GM19372 (cell line): Measurements from ENCODE around the gene MYH11.
"Not testable (repeated sequence)": the region's sequence is repeated elsewhere in the genome, so short reads cannot be mapped to it uniquely, and the experiment has no call there.

Experiments
- ATAC-seq: cut with Tn5 transposase; IDR thresholded peaks from one replicate; pipeline ENCODE4 v1.9.1; 2021; ENCODE audit warnings: mild to moderate bottlenecking, low read depth, moderate library complexity; ENCODE audit not compliant: unreplicated experiment

The MYH11 gene

GRCh38 chr16:15726715-15727114 lies 130.1 kb downstream of the MYH11 start:
- ATAC-seq: no peak

GRCh38 chr16:15725641-15726240 lies 131.1 kb downstream of the MYH11 start:
- no peak for ATAC-seq

DNA sequence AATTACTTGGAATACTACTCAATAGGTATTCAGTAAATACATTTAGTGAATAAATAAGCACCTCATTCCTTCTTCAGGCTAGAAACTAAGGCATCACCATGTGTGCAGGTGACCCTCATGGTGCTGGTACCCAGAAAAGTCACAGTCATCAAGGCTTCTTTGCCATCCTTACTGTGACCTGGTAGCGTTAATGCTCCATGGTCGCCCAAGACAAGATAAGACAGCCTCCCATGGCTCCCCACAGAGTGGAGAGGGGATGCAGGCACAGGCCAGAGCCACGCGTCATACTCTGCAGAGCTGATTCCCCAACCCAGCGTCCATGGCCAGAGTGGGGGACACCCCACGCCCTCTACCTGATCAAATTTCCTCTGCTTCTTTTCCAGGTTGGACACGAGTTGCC lies 133.0 kb downstream of the MYH11 start:
- no peak for ATAC-seq

GRCh38 chr16:15721018-15721417 lies 135.8 kb downstream of the MYH11 start:
- ATAC-seq: no peak

DNA sequence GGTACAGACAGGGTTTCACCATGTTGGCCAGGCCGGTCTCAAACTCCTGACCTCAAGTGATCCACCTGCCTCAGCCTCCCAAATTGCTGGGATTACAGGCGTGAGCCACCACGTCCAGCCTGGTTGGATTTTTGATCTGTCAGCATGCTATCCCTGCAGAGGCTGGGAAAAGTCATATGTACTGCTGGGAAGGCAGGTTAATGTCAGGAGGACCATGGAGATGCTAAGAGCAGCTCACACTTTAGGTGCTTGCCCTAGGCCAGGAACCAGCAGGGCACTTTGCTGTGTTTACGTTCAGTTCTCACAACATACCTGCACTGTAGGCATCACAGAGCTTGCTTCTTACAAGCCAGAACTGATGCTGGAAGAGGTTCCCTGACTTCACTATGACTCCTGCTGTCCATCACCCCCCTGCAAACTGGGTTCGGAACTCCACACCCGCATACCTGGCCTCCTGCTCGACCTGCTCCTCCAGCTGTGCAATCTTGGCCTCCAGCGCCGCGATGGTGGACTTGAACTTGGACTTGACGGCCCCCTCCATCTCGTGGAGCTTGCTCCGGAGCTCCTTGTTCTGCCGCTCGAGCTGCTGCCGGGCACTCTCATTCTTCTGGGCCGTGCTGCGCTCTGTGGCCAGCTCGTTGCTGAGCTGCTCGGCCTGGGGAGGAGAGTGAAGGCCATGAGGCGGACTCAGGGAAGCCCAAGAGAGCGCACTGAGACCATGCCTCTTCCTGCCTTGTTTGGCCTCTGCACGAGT lies 140.0 kb downstream of the MYH11 start:
- ATAC-seq: no peak

- no peak for ATAC-seq
Measured at GRCh38 chr16:15715221-15715620, 141.6 kb downstream of the MYH11 start.

DNA sequence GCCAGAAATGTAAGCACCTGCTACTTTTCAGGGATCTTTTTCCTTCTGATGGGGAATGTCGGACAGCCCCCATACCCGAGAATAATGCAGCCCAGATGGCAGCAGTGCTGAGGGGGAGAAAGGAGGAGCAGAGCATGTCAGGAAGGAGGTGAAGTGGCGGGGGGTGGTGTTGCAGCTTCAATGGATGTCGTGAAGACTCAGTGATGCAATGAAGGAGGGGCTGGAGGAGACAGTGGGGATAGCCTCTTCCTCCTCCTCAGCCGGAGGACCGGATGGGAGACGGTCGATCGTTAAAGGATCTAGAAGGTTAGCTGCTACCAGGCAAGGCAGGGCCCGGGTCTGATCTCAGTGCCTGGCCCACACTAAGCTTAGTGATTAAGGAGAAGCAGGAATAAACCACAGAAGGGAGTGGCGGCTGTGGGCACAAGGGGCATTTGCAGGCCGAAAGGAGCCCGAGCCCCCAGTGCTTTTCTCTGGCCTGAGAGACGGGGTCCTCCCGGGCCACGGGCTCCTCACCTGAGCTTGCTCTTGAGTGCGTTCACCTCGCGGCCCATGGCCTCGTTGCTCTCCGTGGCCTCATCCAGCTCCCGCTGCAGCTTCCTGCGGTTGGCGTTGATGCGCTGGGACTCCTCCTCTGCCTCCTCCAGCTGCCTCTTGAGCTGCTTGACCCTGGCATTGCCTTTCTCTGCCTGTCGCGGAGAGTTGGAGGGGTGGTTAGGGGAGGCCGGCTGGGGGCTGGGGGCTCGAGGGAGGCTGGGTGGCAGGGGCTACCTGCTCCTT lies 142.2 kb downstream of the MYH11 start:
- no peak for ATAC-seq

GRCh38 chr16:15708997-15709396 lies 147.8 kb downstream of the MYH11 start:
- no peak for ATAC-seq

DNA sequence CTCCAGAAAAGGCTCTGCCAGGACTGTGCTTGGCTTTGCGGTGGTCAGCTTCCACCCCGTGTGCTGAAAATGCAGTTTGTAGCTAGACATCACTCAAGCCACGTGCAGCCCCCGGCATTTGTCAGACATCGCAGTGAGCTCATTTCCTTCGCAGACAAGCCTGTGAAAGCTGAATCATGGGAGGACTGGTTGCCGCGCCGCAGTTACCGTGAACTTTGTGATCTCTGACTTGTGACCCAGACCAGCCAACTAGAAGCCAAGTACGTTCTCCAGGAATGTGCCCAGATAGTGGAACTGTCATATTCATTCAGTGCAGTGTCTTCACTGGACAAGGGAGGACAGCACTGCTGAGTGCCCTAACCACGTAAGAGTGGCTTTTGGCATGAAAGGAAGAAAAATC lies 148.7 kb downstream of the MYH11 start:
- ATAC-seq: no peak

DNA sequence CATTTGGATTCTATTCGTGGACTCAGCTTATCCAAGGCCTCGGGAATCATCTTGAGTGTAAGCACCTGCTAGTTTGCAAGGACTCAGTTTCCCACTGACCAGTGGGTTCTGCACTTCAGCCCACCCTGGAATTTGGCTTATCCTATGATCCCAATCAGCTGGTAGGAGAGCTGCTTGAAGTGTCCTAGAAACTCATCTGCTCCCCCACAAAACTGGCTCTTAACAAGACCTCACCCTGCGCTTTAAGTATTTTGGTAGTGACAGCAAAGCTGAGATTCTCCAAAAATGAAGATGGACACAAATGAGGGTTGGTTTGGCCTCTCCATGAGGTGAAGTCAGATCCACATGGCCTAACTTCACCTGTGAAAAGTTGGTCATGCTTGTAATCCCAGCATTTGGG lies 149.5 kb downstream of the MYH11 start:
- no peak for ATAC-seq

DNA sequence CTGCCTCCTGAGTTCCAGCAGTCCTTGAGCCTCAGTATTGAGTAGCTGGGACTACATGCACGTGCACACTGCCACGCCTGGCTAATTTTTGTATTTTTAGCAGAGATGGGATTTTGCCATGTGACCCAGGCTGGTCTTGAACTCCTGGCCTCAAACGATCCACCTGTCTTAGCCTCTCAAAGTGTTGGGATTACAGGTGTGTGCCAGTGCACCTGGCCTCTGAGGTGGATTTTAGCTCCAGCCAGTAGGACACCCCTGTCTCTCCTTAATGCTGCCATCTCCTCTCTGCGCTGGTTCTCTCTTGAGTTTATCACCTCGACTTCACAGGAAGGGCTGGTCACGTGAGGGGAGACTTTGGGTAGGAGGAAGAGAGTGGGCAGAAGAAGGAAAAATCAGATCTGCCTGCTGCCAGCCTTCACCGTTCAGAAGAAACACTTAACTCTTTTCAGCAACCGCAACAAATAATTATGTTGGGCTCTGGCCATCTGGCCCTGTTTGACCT lies 151.7 kb downstream of the MYH11 start:
- no peak for ATAC-seq

- no peak for ATAC-seq
Measured at GRCh38 chr16:15704545-15704987, 152.3 kb downstream of the MYH11 start.

DNA sequence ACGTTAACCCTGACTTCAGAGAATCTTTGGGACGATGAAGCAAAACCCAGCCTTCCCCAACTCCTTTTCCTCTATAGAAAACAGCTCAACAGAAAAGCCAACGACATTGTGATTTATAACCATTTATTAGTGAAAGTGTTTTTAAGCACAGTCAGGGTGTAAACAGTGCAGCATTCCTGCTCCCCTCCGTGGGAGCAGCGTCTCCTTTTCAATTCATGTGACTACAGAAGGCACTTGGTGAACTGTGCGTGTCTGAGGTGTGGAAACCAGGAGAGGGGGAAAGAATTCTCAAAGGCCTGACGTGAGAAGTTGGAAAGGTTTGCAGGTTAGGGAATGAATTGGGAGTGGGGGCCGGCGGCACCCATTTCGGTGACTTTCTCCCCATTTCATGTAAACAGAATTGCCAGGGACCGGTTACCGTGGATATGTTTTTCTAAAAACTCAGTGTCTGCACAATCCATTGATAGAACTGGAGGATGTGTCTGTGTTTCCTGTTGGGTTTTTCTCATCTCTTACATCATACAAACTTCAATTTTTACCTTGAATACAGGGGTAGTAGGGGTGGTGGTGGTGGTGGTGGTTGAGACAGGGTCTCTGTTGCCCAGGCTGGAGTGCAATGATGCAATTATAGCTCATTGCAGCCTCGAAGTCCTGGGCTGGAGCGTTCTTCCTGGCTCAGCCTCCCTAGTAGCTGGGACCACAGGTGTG lies 153.6 kb downstream of the MYH11 start:
- ATAC-seq: no peak

DNA sequence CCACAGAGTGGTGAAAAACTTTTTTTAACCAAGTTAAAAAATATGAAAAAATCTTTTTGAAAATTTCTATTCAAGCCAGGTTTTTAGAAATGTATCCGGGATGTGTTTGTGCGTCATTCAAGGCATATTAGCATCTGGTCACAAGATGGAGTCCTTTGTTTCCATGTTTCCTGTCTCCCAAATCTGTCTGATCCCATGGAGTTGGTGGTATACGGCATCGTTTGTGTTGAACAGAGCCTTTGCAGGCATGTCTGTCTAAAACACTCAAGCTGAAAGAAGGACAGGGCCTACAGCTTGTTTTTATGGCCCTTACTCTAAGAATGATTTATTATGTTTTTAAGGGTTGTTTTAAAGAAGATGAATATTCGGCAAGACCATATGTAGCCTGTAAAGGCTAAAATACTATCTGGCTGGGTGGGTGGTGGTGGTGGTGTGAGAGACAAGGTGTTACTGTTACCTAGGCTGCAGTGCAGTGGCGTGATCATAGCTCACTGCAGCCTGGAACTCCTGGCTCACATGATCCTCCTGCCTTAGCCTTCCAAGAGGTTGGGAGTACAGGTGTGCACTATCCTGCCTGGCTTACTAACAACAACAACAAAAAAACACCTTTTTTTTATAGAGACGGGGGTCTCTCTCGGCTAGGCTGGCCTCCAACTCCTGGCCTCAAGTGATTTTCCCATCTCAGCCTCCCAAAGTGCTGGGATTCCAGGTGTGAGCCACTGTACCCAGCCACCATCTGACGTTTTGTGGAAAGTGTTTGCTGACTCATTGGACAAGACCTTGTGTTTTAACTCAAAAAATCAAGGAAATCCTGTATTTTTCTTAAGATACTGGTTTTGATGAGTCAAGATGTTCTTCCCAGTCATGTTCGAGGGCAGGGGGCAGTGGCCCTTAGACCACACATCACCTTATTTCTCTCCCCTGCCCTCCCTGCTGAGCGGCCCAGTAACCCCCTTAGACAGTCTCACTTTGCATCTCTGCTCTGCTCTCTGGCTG lies 154.6 kb downstream of the MYH11 start:
- no peak for ATAC-seq

DNA sequence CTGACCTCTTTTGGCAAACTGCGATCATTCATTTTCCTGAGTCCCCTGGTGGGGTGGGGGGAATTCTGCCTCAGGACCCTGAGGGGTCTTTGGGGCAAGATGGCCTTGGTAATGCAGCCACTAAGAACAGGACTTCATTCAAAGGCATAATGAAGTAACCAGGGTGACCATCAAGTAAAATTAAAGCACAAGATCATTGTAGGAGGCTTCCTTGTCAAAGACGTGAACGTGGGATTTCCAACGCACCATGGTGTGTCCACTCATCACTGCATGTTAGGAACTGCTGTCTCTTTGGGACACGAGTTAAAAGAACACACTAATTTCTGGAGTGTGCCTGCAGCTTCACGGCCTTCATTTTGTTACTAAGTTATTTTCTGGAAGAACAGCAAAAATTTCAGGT lies 155.5 kb downstream of the MYH11 start:
- ATAC-seq: no peak

- no peak for ATAC-seq
Measured at GRCh38 chr16:15699819-15700218, 157.0 kb downstream of the MYH11 start.

GRCh38 chr16:15694499-15694898 lies 162.3 kb downstream of the MYH11 start:
- ATAC-seq: no peak

DNA sequence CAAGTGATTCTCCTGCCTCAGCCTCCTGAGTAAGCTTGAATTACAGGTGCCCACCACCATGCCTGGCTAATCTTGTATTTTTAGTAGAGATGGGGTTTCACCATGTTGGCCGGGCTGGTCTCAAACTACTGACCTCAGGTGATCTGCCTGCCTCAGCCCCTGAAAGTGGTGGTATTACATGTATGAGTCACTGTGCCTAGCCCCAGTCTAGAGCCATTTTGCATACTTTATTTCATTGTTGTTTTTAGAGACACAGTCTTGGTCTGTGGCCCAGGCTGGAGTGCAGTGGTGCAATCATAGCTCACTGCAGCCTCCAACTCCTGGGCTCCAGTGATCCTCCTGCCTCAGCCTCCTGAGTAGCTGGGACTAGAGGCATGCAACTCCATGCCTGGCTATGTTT lies 164.3 kb downstream of the MYH11 start:
- not testable (repeated sequence) for ATAC-seq

DNA sequence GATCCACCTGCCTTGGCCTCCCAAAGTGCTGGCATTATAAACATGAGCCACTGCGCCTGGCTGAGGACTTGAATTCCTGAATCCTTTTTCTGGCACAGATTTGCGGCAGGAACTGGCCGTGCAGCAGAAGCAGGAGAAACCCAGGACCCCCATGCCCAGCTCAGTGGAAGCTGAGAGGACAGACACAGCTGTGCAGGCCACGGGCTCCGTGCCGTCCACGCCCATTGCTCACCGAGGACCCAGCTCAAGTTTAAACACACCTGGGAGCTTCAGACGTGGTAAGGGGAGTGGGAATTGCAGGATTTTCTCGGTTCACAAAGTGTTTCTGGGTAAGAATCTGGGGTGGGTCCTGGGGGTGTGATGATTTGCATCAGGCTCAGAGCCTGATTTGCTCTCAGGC lies 165.8 kb downstream of the MYH11 start:
- no peak for ATAC-seq

- ATAC-seq: no peak
Measured at GRCh38 chr16:15690296-15690695, 166.5 kb downstream of the MYH11 start.
